ENCODE data around the gene KIFC1.
"Not testable (repeated sequence)": the region's sequence is repeated elsewhere in the genome, so short reads cannot be mapped to it uniquely, and the experiment has no call there.

The KIFC1 gene, protein sequence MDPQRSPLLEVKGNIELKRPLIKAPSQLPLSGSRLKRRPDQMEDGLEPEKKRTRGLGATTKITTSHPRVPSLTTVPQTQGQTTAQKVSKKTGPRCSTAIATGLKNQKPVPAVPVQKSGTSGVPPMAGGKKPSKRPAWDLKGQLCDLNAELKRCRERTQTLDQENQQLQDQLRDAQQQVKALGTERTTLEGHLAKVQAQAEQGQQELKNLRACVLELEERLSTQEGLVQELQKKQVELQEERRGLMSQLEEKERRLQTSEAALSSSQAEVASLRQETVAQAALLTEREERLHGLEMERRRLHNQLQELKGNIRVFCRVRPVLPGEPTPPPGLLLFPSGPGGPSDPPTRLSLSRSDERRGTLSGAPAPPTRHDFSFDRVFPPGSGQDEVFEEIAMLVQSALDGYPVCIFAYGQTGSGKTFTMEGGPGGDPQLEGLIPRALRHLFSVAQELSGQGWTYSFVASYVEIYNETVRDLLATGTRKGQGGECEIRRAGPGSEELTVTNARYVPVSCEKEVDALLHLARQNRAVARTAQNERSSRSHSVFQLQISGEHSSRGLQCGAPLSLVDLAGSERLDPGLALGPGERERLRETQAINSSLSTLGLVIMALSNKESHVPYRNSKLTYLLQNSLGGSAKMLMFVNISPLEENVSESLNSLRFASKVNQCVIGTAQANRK

DNA sequence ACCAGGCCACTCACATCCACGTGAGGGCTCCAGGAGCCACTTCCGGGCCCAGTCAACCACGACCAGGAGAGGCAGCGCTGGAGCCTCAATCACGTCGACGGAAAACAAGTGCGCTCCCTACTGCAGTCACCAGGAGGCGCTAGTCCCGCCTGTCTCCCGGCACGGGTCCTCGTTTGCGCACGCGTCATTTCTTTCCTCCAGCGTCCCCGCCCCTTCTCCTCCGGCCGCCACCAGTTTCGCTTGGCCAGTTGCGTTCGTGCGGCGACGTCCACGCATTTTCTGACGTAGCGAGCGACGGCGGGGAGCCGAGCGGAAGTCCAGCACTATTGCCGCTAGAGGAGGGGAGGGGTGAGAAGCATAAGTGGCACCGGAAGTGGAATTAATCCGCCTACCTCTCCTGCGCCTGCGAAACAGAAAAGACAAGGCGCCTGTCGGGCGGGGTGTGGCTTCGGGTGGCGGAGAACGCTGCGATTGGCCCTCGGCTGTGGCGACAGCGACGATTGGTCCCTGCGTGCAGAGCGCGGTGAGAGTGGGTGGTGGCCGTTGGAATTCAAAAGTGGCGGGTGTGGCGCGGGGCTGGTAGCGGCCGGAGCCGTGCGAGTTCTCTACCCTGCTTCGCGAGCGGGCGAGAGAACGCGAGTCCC is at the start of gene KIFC1:
KIFC1 (plus strand) TSS at position 546 of the 644 bp plus-strand sequence. CDS start 163 bp downstream, outside the sequence.
- DNase-seq: peak; percentile 99

DNA sequence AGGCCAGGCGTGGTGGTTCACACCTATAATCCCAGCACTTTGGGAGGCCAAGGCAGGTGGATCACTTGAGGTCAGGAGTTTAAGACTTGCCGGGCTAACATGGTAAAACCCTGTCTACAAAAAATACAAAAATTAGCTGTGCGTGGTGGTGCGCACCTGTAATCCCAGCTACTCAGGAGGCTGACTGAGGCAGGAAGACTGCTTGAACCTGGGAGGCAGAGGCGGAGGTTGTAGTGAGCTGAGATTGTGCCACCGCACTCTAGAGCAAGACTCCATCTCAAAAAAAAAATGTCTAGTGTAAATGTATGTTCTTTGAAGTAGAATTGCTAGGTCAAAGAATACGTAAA is 48.0 kb upstream of the KIFC1 start:
- not testable (repeated sequence) for DNase-seq

DNA sequence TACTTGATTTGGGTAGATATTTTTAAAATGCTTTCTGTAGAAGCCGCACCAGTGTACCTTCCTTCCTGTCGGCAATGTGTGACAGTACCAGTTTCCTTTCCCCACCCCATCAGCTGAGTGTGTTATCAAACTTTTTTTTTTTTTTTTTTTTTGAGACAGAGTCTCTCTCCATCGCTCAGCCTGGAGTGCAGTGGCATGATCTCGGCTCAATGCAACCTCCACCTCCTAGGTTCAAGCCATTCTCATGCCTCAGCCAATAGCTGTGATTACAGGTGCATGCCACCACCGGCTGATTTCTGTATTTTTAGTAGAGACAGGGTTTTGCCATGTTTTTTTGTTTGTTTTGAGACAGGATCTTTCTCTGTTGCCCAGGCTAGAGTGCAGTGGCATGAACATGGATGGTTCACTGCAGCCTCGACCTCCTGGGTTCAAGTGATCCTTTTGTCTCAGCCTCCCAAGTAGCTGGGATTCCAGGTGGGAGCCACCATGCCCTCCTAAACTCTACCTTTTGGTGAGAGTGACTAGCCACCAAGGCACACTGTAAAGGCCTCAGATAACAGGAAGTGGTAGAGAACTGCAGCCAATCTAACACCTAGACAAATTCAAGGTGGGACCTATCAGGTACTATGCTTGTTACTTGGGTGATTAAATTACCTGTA is 47.5 kb upstream of the KIFC1 start:
- peak; percentile 10 to 41 for DNase-seq

DNA sequence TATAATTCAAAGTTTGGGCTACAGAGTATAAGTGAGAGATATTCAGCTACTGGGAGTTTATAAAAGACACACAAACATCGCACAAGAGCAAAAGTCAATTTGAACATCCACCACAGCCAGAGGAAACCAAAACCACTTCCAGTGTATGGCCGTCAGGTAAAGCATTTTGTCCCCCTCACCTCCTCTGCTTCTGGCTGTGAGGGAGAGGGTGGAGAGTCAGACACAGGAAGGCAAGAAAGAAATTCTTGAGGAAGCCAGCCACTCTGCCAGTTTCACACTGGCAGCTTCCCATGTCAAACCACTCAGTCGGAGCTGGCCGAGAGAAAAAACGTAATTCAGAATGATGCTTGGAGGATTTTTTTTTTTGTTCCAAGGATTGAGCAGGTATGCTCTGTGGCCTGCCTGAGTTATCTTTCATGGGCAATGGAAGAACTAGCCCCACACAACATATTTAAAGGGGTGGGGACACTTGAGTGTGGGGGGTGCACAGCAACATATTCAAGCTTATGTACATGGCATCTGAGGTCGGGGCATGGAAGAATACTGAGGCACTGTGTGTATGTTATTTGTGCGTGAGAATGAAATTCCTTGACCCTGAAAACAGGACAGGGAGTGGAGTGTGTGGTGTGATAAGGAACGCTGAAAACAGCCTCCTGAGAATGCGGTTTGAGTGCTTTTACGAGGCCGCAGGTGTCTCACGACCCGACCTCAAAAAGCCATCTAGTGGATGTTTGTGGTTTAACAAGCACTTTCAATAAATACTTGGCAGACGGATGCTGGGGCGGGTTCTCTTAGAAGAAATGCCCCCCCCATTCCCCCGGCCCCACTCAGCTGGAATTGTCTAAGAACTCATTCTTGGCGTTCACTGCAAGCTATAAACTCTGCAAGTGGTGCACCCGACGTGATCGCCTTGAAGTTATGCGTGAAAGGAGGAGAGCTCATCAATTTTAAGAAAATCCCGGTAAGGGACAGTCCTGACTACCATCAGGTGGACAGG is 46.6 kb upstream of the KIFC1 start:
- DNase-seq: peak; percentile 57 to 64

DNA sequence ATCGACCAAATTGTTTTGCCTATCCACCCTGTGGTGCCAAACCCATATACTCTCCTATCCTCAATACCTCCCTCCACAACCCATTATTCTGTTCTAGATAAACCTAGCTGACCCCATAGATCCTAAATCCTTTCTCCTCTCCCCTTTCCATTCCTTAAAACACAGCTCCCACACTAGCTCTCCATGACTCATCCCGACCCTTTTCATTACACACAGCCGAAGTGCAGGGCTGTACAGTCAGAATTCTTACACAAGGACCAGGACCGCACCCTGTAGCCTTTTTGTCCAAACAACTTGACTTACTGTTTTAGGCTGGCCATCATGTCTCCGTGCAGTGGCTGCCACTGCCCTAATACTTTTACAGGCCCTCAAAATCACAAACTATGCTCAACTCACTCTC is 44.7 kb upstream of the KIFC1 start:
- not testable (repeated sequence) for DNase-seq

DNA sequence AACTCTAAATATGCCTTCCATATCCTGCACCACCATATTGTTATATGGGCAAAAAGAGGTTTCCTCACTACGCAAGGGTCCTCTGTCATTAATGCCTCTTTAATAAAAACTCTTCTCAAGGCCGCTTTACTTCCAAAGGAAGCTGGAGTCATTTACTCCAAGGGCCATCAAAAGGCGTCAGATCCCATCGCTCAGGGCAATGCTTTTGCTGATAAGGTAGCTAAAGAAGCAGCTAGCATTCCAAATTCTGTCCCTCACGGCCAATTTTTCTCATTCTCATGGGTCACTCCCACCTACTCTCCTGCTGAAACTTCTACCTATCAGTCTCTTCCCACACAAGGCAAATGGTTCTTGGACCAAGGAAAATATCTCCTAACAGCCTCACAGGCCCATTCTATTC is 43.8 kb upstream of the KIFC1 start:
- no peak for DNase-seq

DNA sequence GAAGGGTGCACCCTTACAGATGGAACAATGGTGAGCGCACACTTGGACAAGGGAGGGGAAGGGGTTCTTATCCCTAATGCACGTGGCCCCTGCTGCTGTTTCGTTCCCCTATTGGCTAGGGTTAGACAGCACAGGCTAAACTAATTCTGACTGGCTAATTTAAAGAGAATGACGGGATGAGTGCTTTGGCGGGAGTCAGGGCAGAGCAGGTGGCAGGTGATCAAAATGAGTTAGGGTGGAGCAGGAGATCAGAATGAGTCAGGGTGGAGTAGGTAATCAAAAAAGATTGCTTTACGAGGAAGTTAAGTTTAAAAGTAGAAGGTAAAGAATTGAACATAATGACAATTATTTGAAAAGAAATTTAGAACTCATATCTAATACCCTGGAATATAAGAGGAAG is 35.8 kb upstream of the KIFC1 start:
- DNase-seq: not testable (repeated sequence)

DNA sequence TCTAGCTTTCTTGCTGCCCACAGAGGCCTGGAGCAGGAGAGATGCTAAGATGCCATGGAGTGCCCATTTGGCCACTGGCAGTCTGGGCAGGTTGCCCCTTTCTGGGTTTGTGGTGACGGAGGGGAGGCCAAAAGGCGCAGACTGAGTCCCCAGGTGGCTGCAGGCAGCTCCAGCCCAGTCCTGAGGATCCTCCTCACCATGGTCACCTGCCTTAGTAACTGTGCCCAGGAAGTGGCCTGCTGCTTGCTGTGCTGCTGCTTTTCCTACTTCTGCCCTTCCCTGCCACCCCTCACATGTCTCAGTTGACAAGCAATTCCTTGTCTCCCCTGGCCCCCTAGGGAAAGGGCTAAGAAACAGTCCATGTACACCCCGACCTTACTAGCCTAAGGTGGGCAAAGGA is 35.3 kb upstream of the KIFC1 start:
- no peak for DNase-seq

DNA sequence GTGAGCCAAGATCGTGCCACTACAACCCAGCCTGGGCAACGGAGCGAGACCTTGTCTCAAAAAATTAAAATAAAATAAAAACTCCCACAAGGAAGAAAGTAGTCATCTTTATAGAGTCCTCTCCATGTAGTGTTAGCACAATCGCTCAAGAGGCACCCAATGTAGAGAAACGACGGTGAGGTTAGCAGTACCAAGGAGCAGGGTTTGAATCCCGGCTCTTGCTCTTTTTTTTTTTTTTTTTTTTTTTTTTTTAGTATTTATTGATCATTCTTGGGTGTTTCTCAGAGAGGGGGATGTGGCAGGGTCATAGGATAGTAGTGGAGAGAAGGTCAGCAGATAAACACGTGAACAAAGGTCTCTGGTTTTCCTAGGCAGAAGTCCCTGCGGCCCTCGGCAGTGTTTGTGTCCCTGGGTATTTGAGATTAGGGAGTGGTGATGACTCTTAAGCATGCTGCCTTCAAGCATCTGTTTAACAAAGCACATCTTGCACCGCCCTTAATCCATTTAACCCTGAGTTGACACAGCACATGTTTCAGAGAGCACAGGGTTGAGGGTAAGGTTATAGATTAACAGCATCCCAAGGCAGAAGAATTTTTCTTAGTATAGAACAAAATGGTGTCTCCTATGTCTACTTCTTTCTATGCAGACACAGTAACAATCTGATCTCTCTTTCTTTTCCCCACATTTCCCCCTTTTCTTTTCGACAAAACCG is 34.3 kb upstream of the KIFC1 start:
- not testable (repeated sequence) for DNase-seq

DNA sequence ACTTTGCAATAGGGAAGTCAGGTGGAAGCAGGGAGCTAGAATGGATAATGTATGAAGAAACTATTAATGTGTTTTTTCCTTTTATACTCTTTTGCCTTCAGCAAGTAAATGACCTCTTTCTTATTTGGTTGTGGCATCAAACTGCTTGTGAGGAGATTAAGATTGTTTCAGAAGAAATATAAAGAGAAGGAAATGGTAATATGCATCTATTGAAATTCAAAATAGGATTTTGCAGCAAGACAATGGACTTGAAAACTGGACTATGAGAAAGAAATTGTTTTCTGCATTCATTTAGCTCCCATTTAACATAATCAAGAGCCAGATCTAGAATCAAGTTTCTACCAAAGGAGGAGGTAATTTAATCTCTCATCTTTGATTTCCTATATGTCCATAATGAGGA is 32.3 kb upstream of the KIFC1 start:
- DNase-seq: no peak

DNA sequence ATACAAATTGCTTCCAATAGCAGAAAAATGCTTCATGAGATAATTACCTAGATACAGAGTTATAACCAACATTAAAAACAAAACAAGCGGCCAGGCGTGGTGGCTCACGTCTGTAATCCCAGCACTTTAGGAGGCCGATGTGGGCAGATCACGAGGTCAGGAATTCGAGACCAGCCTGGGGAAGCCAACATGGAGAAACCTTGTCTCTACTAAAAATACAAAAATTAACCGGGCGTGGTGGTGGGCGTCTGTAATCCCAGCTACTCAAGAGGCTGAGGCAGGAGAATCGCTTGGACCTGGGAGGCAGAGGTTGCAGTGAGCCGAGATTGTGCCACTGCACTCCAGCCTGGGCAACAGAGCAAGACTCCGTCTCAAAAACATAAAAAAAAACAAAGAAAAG is 28.1 kb upstream of the KIFC1 start:
- not testable (repeated sequence) for DNase-seq

DNA sequence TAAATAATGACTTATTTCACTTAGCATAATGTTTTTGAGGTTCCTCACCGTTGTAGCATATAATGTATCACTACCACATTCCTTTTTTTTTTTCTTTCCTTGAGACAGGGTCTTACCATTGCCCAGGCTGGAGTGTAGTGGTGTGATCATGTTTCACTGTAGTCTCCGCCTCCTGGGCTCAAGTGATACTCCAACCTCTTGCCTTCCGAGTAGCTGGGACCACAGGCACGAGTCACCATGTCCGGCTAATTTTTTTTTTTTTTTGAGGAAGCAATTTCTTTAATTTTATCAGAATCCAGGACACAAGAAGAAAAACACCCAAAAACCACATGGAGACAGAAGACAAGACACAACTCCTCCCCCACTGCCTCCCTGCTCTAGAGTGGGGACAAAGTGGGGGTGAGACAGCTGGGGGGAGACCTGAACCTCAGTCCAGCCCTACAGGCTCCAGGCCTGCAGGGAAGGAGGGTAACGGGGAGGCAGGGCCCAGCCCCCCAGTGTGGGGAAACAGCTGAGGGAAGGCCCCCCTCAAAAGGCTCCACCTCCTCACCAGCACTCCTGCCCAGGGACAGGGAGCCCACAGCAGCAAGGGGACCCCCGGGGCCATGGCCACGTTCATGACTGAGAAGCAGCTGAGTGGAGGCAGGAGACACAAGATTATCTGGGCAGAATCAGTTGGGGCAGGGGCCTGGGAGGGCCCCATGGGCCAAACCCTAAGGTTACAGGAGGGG is 27.0 kb upstream of the KIFC1 start:
- not testable (repeated sequence) for DNase-seq

DNA sequence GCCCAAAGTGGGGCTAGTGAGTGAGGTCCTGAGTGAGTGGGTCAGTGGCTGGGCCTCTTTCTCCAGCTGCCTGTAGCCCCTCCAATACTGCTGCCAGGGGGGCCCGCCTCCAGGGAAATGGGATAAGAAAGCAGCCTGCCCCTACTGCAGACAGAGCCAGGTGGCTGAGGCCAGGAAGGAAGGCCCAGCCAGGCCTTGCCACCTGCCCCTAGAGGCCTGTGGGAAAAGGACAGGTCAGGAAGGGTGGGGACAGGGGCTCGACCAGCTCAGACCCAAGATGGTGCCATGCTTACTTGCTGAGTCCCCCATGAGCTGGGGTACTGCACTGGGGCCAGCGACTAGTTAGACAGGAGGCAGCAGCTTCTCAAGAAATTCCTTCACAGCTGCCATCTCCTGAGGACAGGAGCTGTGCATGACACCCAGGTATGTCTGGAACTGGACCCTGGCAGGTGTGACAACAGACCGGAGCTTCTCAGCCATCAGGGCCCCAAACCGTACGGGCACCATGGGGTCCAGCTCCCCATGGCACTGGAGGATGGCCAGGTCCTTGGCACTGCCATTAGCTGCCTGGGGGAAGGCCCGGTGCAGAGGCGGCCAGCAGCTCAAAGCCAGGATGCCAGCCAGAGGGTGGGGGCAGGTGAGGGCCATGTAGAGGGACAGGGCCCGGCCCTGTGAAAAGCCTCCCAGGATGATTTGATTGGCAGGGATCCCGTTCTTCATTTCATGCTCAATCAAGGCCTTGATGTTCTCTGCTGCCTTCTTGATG is 26.2 kb upstream of the KIFC1 start:
- DNase-seq: not testable (repeated sequence)

DNA sequence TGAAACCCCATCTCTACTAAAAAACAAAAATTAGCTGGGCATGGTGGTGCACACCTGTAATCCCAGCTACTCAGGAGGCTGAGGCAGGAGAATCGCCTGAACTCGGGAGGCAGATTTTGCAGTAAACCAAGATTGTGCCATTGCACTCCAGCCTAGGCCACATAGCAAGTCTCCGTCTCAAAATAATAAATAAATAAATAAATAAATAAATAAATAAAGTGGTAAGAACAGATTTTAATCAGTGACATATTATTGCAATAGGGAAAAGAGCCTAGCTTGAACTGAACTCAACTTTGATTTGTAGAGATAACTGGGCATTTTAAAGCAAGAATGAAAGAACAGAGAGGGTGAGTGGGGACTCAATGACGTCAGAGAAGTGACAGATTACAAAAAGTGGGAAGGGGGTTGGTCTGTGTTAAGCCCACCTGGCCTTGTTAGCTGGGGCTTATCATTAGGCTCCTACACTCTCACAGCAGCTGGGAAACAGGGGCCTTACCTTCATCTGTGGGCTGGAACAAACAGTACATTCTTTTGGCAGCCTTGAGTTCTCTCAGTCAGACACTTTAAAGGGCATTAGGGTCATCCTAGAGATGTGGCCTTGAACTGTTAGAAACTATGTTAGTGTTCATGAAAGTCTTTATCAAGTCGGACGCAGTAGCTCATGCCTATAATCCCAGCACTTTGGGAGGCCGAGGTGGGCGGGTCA is 24.5 kb upstream of the KIFC1 start:
- DNase-seq: no peak

DNA sequence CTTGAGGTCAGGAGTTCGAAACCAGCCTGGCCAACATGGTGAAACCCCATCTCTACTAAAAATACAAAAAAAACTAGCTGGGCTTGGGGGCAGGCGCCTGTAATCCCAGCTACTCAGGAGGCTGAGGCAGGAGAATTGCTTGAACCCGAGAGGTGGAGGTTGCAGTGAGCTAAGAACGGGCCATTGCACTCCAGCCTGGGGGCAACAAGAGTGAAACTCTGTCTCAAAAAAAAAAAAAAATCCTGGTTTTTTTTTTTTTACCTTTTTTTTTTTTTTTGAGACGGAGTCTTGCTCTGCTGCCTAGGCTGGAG is 24.0 kb upstream of the KIFC1 start:
- DNase-seq: not testable (repeated sequence)

DNA sequence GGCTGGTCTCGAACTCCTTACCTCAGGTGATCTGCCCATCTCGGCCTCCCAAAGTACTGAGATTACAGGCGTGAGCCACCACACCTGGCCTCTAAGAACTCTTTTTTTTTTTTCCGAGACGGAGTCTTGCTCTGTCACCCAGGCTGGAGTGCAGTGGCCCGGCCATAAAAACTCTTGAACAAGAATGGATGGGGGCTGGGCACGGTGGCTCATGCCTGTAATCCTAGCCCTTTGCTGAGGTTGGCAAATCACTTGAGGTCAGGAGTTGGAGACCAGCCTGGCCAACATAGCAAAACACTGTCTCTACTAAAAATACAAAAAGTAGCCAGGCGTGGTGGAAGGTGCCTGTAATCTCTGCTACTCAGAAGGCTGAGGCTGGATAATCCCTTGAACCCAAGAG is 19.7 kb upstream of the KIFC1 start:
- not testable (repeated sequence) for DNase-seq

DNA sequence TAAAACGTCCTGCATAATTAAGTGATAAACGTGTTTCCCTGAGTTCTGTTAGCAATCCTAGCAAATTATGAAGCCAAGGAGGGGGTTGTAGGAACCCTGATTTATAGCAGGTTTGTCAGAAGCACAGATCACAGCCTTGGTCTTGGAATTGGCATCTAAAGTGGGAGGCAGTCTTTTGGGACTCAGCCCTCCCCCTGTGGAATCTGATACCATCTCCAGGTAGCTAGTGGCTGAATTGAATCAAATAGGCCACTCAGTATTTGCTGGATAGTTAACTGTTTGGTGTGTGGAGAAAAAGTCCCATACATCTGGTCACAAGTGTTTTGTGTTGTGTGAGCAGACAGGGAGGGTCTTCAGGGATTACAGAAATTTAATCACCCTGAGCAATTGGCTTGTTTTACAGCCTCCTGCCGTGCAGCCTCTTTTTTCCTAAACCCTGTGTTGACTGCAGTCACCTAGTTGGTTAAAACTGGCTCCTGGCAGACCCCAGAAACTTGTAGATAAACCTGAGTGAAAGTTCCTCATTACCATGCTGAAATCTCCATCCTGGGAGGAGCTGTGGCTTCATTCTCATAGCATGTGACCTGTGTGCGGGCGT is 19.0 kb upstream of the KIFC1 start:
- DNase-seq: no peak

DNA sequence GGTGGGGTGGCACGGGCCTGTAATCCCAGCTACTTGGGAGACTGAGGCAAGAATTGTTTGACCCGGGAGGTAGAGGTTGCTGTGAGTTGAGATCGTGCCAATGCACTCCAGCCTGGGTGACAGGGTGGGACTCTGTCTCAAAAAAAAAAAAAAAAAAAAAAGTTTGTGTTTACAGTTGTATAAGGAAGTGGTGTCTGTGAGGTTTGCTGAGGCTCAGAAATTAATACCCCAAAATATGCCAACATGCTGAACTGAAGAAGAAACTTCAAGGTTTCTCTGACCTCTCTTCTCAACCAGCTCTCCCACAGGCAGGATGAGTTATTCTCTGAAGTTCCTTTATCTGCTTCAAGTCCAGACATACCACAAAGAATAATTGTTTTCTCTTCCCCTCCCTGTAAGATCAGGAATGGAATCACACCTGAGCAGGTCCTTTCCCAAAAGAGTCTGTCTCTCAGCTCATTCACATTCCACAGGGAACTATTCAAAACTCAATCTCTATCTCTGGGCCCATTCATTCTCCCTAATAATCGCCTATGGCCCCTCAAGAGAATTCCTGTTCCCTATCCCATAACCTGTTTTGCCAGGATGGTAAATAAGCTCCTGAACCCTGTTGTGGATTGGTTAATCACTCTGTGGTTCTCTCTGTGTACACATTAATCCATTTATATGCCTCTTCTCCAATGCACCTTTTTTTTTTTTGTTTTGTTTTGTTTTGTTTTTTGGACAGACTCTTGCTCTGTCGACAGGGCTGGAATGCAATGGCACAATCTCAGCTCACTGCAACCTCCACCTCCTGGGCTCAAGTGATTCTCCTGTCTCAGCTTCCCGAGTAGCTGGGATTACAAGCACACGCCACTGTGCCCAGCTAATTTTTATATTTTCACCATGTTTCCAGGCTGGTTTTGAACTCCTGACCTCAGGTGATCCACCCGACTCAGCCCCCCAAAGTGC is 17.4 kb upstream of the KIFC1 start:
- DNase-seq: no peak
